Esophagus muscularis mucosa (tissue), 4 donors: Measurements from ENCODE around the gene C14orf119. TPM values are rescaled to one million over a fixed set of nuclear protein-coding genes. Genes with fewer than 3 reads are reported as not detected.

ENCODE experiments used
- DNase-seq: peaks from one replicate; pipeline ENCODE4 v3.0.0-alpha.2; 2017; ENCODE audit errors: extremely low spot score
- H3K27ac ChIP-seq, 4 donors: fragments of 200-600 bp; sonication (generic); replicated peaks in 1 of 4; 1 replicate in 3 of 4; 2 replicates in 1 of 4; pipeline ENCODE4 v1.5.1; 2016 to 2019; ENCODE audit warnings: mild to moderate bottlenecking in 1 of 4
- H3K27me3 ChIP-seq, 4 donors: fragments of 200-600 bp; sonication (generic); one replicate each; pipeline versions ENCODE4 v1.5.1 to v1.6.0; 2016 to 2019
- H3K36me3 ChIP-seq, 4 donors: fragments of 200-600 bp; sonication (generic); one replicate each; pipeline ENCODE4 v1.5.1; 2016 to 2019
- H3K4me1 ChIP-seq, 4 donors: fragments of 200-600 bp; sonication (generic); one replicate each; pipeline ENCODE4 v1.5.1; 2016 to 2019
- H3K4me3 ChIP-seq, 4 donors: fragments of 200-600 bp; sonication (generic); 1 replicate in 2 of 4; 2 replicates in 2 of 4; pipeline ENCODE4 v1.5.1; 2016 to 2019; ENCODE audit warnings: mild to moderate bottlenecking in 4 of 4, moderate library complexity in 1 of 4
- H3K9me3 ChIP-seq, 4 donors: fragments of 200-600 bp; sonication (generic); 1 replicate in 3 of 4; 2 replicates in 1 of 4; pipeline ENCODE4 v1.5.1; 2016 to 2019
- CTCF ChIP-seq, 3 experiments: fragments of 200-600 bp in 2 of 3; fragments of 450-650 bp in 1 of 3; sonication (generic) in 2 of 3; IDR thresholded peaks; one replicate each; pipeline ENCODE4 v1.5.1; 2017 to 2019; ENCODE audit warnings: antibody characterized with exemption in 3 of 3, mild to moderate bottlenecking in 2 of 3, moderate library complexity in 1 of 3
- EP300 ChIP-seq: sonication (generic); formaldehyde crosslinking; IDR thresholded peaks from one replicate; pipeline ENCODE4 v1.6.1; 2017; ENCODE audit warnings: antibody characterized with exemption
- POLR2A ChIP-seq: fragments of 450-650 bp; IDR thresholded peaks from one replicate; pipeline ENCODE4 v1.6.1; 2017; ENCODE audit warnings: antibody characterized with exemption, moderate library complexity, mild to moderate bottlenecking, low read depth
- POLR2AphosphoS5 ChIP-seq, 2 donors: sonication (generic); formaldehyde crosslinking; IDR thresholded peaks; one replicate each; pipeline ENCODE4 v1.6.1; 2017; ENCODE audit warnings: antibody characterized with exemption in 2 of 2
- intact Hi-C: fragments of 100-400 bp; cut with DNase I; formaldehyde crosslinking; loops from one replicate; pipeline ENCODE4 v1.15.1; 2023
- total RNA-seq, 4 donors: library from RNA; depleted of rRNA; stranded (reverse); fragments of >200 nt; gene quantifications; one replicate each; pipeline versions ENCODE4 v1.1.0 to v1.2.1, GENCODE V29; 2016

The C14orf119 gene
- total RNA-seq, 4 donors from 2014 or later: 21.2 to 42.5 (median 34.0) TPM

GRCh38 chr14:23149745-23150144 is 54.4 kb downstream of the C14orf119 start:
- Histone ChIP-seq H3K9me3 (no peaks in the 10 kb centered on the region), H3K4me1 (peaks cover 52 to 99% (median 91%) of the 10 kb centered on the region in 4 donors), H3K27ac (peak overlapping the region; percentile 77 to 94 (median 91)), H3K4me3 (no peak overlapping the region), H3K36me3 (peaks cover 0 to 9% (median 0%) of the 10 kb centered on the region in 4 donors), H3K27me3 (no peaks in the 10 kb centered on the region)
- TF ChIP-seq POLR2A (no peak), POLR2AphosphoS5 (IDR thresholded peaks at IDR 0.05) (no peak), EP300 (no peak), CTCF (IDR thresholded peaks at IDR 0.05) (no peak)
- intact Hi-C loops: no loop called here
- no peak for DNase-seq

Other genes starting within 250 kb of the C14orf119 start
- 100 to 1,000 TPM; 111 to 279 (median 197) TPM for gene LRP10, start 223.8 kb upstream of the C14orf119 start, total RNA-seq
- under 1 TPM; 0.26 to 0.66 (median 0.38) TPM for gene REM2, start 212.3 kb upstream of the C14orf119 start, total RNA-seq
- 100 to 1,000 TPM in 2 of 4 donors, 10 to 100 TPM in 2; 52.7 to 229 (median 102) TPM for gene RBM23, start 176.4 kb upstream of the C14orf119 start, total RNA-seq
- gene PRMT5, start 166.1 kb upstream of the C14orf119 start, total RNA-seq: 10 to 100 TPM; 35.5 to 51.0 (median 44.8) TPM
- gene HAUS4, start 138.4 kb upstream of the C14orf119 start, total RNA-seq: 10 to 100 TPM; 31.7 to 46.8 (median 39.1) TPM
- 10 to 100 TPM in 3 of 4 donors, 1 to 10 TPM in 1; 7.0 to 32.5 (median 17.9) TPM for gene AJUBA, start 113.0 kb upstream of the C14orf119 start, total RNA-seq
- 10 to 100 TPM in 2 of 4 donors, 1 to 10 TPM in 2; 4.6 to 11.2 (median 9.9) TPM for gene C14orf93, start 85.4 kb upstream of the C14orf119 start, total RNA-seq
- gene PSMB5, start 60.6 kb upstream of the C14orf119 start, total RNA-seq: 100 to 1,000 TPM; 135 to 155 (median 145) TPM
- gene PSMB11, start 53.3 kb upstream of the C14orf119 start, total RNA-seq: not detected
- 1 to 10 TPM; 2.5 to 5.9 (median 3.6) TPM for gene CDH24, start 38.0 kb upstream of the C14orf119 start, total RNA-seq
- gene ACIN1, start 369 bp upstream of the C14orf119 start, total RNA-seq: 100 to 1,000 TPM in 1 of 4 donors, 10 to 100 TPM in 3; 60.1 to 101 (median 89.5) TPM
- under 1 TPM in 1 of 4 donors, not detected in 3; 0.19 TPM for gene CIROP, start 9.5 kb downstream of the C14orf119 start, total RNA-seq
- under 1 TPM in 1 of 4 donors, not detected in 3; 0.57 TPM for gene CEBPE, start 23.8 kb downstream of the C14orf119 start, total RNA-seq
- 10 to 100 TPM; 19.5 to 48.3 (median 32.5) TPM for gene SLC7A8, start 88.2 kb downstream of the C14orf119 start, total RNA-seq
- under 1 TPM in 1 of 4 donors, not detected in 3; 0.33 TPM for gene RNF212B, start 142.4 kb downstream of the C14orf119 start, total RNA-seq
- 10 to 100 TPM in 3 of 4 donors, 1 to 10 TPM in 1; 8.3 to 14.2 (median 12.4) TPM for gene HOMEZ, start 190.6 kb downstream of the C14orf119 start, total RNA-seq
- 1 to 10 TPM; 5.4 to 6.3 (median 5.5) TPM for gene PPP1R3E, start 207.4 kb downstream of the C14orf119 start, total RNA-seq
- gene BCL2L2, start 211.3 kb downstream of the C14orf119 start, total RNA-seq: 100 to 1,000 TPM in 3 of 4 donors, 10 to 100 TPM in 1; 92.8 to 132 (median 121) TPM
- gene PABPN1, start 226.0 kb downstream of the C14orf119 start, total RNA-seq: 10 to 100 TPM; 44.6 to 68.1 (median 53.9) TPM